Gastroesophageal sphincter (tissue), 3 donors: Measurements from ENCODE around the gene FHOD3.

Experiments
- EP300 ChIP-seq: sonication (generic); formaldehyde crosslinking; IDR thresholded peaks from one replicate; pipeline ENCODE4 v1.6.1; 2017; ENCODE audit warnings: antibody characterized with exemption, mild to moderate bottlenecking
- POLR2AphosphoS5 ChIP-seq: sonication (generic); formaldehyde crosslinking; IDR thresholded peaks from one replicate; pipeline ENCODE4 v1.6.1; 2017; ENCODE audit warnings: antibody characterized with exemption
- TF ChIP-seq, protein P1 (sequence below), 4 experiments: fragments of 200-600 bp in 2 of 4; fragments of 450-650 bp in 2 of 4; sonication (generic) in 1 of 4; IDR thresholded peaks; one replicate each; pipeline ENCODE4 v1.5.1; 2017 to 2019; ENCODE audit warnings: antibody characterized with exemption in 4 of 4, mild to moderate bottlenecking in 2 of 4, moderate library complexity in 2 of 4

- TF ChIP-seq, protein P1, sequence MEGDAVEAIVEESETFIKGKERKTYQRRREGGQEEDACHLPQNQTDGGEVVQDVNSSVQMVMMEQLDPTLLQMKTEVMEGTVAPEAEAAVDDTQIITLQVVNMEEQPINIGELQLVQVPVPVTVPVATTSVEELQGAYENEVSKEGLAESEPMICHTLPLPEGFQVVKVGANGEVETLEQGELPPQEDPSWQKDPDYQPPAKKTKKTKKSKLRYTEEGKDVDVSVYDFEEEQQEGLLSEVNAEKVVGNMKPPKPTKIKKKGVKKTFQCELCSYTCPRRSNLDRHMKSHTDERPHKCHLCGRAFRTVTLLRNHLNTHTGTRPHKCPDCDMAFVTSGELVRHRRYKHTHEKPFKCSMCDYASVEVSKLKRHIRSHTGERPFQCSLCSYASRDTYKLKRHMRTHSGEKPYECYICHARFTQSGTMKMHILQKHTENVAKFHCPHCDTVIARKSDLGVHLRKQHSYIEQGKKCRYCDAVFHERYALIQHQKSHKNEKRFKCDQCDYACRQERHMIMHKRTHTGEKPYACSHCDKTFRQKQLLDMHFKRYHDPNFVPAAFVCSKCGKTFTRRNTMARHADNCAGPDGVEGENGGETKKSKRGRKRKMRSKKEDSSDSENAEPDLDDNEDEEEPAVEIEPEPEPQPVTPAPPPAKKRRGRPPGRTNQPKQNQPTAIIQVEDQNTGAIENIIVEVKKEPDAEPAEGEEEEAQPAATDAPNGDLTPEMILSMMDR (IDR thresholded peaks at IDR 0.05): no peak
- TF ChIP-seq POLR2AphosphoS5 (no peak), EP300 (no peak)
Observed at GRCh38 chr18:36653870-36654269, 356.4 kb downstream of the FHOD3 start.
